Caco-2 (cell line): Measurements from ENCODE around the gene CCDC14. TPM values are rescaled to one million over a fixed set of nuclear protein-coding genes. Genes with fewer than 3 reads are reported as not detected.

Experiments used
- BruUV-seq: library from RNA; stranded (reverse); fragments of 400-500 nt; replicated peaks from 2 replicates; lab custom pipeline; 2021; lab: Mats Ljungman, UMichigan
- CTCF ChIA-PET: fragments of 300-600 bp; sonication (Branson Sonifier 250); formaldehyde crosslinking; loops from one replicate; lab custom pipeline; 2022; ENCODE audit warnings: antibody characterized with exemption; lab: Charles Lee
- POLR2A ChIA-PET: fragments of 300-600 bp; sonication (Branson Sonifier 250); formaldehyde crosslinking; loops from one replicate; lab custom pipeline; 2022; ENCODE audit warnings: antibody characterized with exemption; lab: Charles Lee
- DNase-seq, 2 experiments: peaks; one replicate each; pipeline versions ENCODE4 v3.0.0 to v3.0.0-alpha.2; 2020 to 2022
- H3K27me3 ChIP-seq: replicated peaks from 2 replicates; pipeline ENCODE4 v1.6.0; 2011; ENCODE audit warnings: low read length; ENCODE audit not compliant: control insufficient read depth, insufficient read depth
- H3K36me3 ChIP-seq: 2 replicates; pipeline ENCODE4 v1.5.1; 2011; ENCODE audit warnings: low read length; ENCODE audit not compliant: control insufficient read depth, insufficient read depth
- H3K4me1 ChIP-seq: fragments of 250-450 bp; sonication (Bioruptor Pico); 2 replicates; pipeline ENCODE4 v1.5.1; 2020; ENCODE audit warnings: mild to moderate bottlenecking
- H3K4me3 ChIP-seq: 2 replicates; pipeline ENCODE4 v1.5.1; 2011; ENCODE audit warnings: low read depth, mild to moderate bottlenecking, control low read depth, low read length
- H3K9me3 ChIP-seq: fragments of 250-450 bp; sonication (Bioruptor Pico); 2 replicates; pipeline ENCODE4 v1.5.1; 2020; ENCODE audit warnings: mild to moderate bottlenecking, moderate library complexity
- H3K27ac Mint-ChIP-seq: one replicate; pipeline ENCODE4 v1.8.0; 2022; ENCODE audit warnings: mixed read lengths; ENCODE audit not compliant: unreplicated experiment
- H3K27me3 Mint-ChIP-seq: one replicate; pipeline ENCODE4 v1.8.0; 2022; ENCODE audit warnings: mixed read lengths; ENCODE audit not compliant: insufficient read depth, unreplicated experiment
- H3K36me3 Mint-ChIP-seq: one replicate; pipeline ENCODE4 v1.8.0; 2022; ENCODE audit warnings: mild to moderate bottlenecking, mixed read lengths; ENCODE audit not compliant: insufficient read depth, unreplicated experiment
- H3K4me1 Mint-ChIP-seq: one replicate; pipeline ENCODE4 v1.8.0; 2022; ENCODE audit warnings: low read depth, mixed read lengths; ENCODE audit not compliant: unreplicated experiment
- H3K4me3 Mint-ChIP-seq: one replicate; pipeline ENCODE4 v1.8.0; 2022; ENCODE audit warnings: mild to moderate bottlenecking, moderate library complexity, mixed read lengths; ENCODE audit not compliant: unreplicated experiment
- H3K9me3 Mint-ChIP-seq: one replicate; pipeline ENCODE4 v1.8.0; 2022; ENCODE audit warnings: mixed read lengths; ENCODE audit not compliant: unreplicated experiment
- intact Hi-C: fragments of 100-400 bp; cut with micrococcal nuclease; formaldehyde crosslinking; loops from one replicate; pipeline ENCODE4 v1.10.0; 2022; ENCODE audit not compliant: unreplicated experiment
- total RNA-seq: library from RNA; stranded (reverse); gene quantifications from 2 replicates; pipeline ENCODE4 v1.2.3, GENCODE V29; 2022
- TF ChIP-seq, protein P1 (sequence below), 2 experiments: fragments of 200-600 bp in 1 of 2; IDR thresholded peaks; 1 replicate in 1 of 2; 2 replicates in 1 of 2; pipeline versions ENCODE4 v1.5.1 to v1.8.0; 2011 to 2022; ENCODE audit warnings: antibody characterized with exemption in 1 of 2, control low read depth in 1 of 2, inconsistent platforms in 1 of 2, low read depth in 1 of 2, low read length in 1 of 2, mild to moderate bottlenecking in 1 of 2, moderate library complexity in 1 of 2; ENCODE audit not compliant: insufficient read depth in 1 of 2, severe bottlenecking in 1 of 2, unreplicated experiment in 1 of 2

Gene CCDC14
- total RNA-seq, 1 experiment from 2014 or later, result 43.5 TPM

DNA sequence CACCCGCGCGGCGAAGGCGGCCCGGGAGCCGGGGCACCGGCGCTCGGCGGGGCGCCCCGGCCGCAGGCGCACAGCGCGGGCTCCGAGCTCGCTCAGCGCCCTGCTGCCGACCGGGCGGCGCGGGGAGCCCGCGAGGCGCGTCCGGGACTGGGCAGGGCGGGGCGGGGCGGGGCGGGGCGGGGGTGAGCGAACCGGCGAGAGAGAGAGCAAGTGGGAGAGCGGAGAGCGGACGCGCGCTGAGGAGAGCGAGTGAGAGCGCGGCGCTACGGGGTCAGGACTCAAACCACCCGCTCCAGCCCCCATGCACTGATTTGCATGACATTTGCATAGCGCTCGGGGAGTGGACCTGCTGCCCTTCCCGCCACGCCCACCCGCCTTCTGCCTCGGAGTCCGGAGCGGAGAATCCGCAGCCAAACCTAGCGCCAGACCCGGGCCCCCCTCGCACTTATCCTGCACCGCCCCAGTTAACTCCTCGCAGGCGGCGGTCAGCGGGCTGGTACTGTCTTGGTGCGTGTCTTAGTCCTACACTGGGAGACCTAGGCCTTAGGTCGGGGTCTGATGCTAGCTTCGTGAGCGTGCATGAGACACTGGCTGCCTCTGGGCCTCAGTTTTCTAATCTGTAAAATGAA, 76.7 kb downstream of the CCDC14 start, which contains the start of gene MYLK:
MYLK (minus strand) TSS at position 130 of the 629 bp plus-strand sequence. CDS start 90,491 bp downstream, outside the sequence.
- TF ChIP-seq, protein P1, sequence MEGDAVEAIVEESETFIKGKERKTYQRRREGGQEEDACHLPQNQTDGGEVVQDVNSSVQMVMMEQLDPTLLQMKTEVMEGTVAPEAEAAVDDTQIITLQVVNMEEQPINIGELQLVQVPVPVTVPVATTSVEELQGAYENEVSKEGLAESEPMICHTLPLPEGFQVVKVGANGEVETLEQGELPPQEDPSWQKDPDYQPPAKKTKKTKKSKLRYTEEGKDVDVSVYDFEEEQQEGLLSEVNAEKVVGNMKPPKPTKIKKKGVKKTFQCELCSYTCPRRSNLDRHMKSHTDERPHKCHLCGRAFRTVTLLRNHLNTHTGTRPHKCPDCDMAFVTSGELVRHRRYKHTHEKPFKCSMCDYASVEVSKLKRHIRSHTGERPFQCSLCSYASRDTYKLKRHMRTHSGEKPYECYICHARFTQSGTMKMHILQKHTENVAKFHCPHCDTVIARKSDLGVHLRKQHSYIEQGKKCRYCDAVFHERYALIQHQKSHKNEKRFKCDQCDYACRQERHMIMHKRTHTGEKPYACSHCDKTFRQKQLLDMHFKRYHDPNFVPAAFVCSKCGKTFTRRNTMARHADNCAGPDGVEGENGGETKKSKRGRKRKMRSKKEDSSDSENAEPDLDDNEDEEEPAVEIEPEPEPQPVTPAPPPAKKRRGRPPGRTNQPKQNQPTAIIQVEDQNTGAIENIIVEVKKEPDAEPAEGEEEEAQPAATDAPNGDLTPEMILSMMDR (IDR thresholded peaks at IDR 0.05; ENCODE audit: insufficient read depth in 1 of 2, low read depth in 1 of 2, low read length in 1 of 2, severe bottlenecking in 1 of 2, unreplicated experiment in 1 of 2), result no peak
- Histone ChIP-seq H3K4me1 (no peaks in the 10 kb centered on the region), H3K27me3 (no peaks in the 10 kb centered on the region), H3K9me3 (no peaks in the 10 kb centered on the region), H3K4me3 (peak within 1 kb of the TSS; percentile 51), H3K36me3 (no peaks in the 10 kb centered on the region)
- no peaks in the 10 kb centered on the region for H3K9me3 Mint-ChIP-seq
- H3K27me3 Mint-ChIP-seq, result peaks cover 4% of the 10 kb centered on the region
- no peaks in the 10 kb centered on the region for H3K4me1 Mint-ChIP-seq
- DNase-seq, result peak; percentile 88 to 93
- POLR2A ChIA-PET, result interaction anchor here (0.6 kb wide), 2 partner anchors 75 to 130 kb away, joined by 3 to 4 read pairs; no protein-coding TSS in a partner anchor
- H3K27ac Mint-ChIP-seq, result no peak within 1 kb of the TSS
- intact Hi-C loops, result no loop called here
- no peaks in the 10 kb centered on the region for H3K36me3 Mint-ChIP-seq
- H3K4me3 Mint-ChIP-seq, result peak within 1 kb of the TSS; percentile 72
- CTCF ChIA-PET, result interaction anchor here (1.1 to 1.3 kb wide), 2 partner anchors 9 to 23 kb away, joined by 3 to 6 read pairs; no protein-coding TSS in a partner anchor
- BruUV-seq, result no TSS peak

DNA sequence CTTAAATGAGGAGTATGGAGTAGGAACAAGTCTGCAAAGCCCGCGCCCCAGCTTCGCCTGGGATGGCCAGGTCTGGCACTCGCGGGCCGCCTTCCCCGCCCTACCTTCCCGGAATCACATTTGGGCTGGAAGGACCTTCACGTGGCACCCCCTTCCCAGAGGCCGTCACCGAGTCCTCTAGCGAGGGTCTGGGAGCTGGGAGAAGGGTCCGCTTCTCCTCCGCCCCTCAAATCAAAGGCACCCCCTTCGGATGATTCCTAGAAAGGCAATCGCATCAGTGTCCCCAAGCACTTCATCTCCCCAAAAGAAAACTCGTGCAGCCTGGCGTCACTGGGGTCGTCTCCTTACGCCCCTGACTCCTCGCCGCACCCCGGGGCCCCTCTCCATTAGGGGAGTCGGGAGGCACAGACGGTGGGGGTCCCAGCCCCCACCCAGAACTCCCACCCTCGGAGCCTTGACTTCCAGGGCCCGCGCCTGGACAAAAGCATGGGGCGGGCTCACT, 77.3 kb downstream of the CCDC14 start:
- H3K4me3 ChIP-seq, result peak overlapping the region; percentile 50
- no peaks in the 10 kb centered on the region for H3K9me3 ChIP-seq
- Mint-ChIP-seq H3K27ac (no peak overlapping the region), H3K27me3 (peaks cover 4% of the 10 kb centered on the region), H3K4me3 (peak overlapping the region; percentile 72), H3K36me3 (no peaks in the 10 kb centered on the region), H3K9me3 (no peaks in the 10 kb centered on the region), H3K4me1 (no peaks in the 10 kb centered on the region)
- intact Hi-C loops, result no loop called here
- TF ChIP-seq, protein P1 (IDR thresholded peaks at IDR 0.05; ENCODE audit: insufficient read depth in 1 of 2, low read depth in 1 of 2, low read length in 1 of 2, severe bottlenecking in 1 of 2, unreplicated experiment in 1 of 2), result no peak
- no peaks in the 10 kb centered on the region for H3K36me3 ChIP-seq
- H3K27me3 ChIP-seq, result no peaks in the 10 kb centered on the region
- no peaks in the 10 kb centered on the region for H3K4me1 ChIP-seq
- ChIA-PET CTCF (interaction anchor here (0.7 to 1.3 kb wide), 3 partner anchors 10 to 81 kb away, joined by 3 to 6 read pairs (median 3); no protein-coding TSS in a partner anchor), POLR2A (interaction anchor here (0.6 kb wide), 2 partner anchors 74 to 129 kb away, joined by 3 to 4 read pairs; no protein-coding TSS in a partner anchor)
- DNase-seq, result no peak
- BruUV-seq, result no TSS peak

DNA sequence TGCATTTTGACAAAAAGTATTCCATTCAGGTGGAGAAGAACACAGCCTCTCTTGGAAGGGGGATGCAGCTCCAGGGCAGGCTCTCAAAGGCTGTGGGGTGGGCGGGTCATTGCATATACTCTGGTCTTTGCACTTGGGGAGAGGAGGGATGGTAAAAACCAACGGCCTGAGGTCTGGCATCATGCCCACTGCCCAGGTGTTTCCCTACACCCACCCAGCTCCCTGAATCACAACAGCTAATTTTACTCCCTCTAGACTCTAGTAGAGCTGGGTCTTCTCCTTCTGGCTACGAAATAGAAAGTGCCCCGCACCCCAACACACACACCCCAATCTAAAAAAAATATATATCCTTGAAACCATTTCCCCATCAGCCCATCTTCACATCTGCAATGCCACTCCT, 77.9 kb downstream of the CCDC14 start:
- no peak for DNase-seq
- ChIA-PET POLR2A (no interaction called here), CTCF (interaction anchor here (0.7 to 1.3 kb wide), 3 partner anchors 10 to 80 kb away, joined by 3 to 6 read pairs (median 3); no protein-coding TSS in a partner anchor)
- H3K4me3 Mint-ChIP-seq, result peak overlapping the region; percentile 72
- no peaks in the 10 kb centered on the region for H3K4me1 ChIP-seq
- intact Hi-C loops, result no loop called here
- H3K4me1 Mint-ChIP-seq, result no peaks in the 10 kb centered on the region
- no peak overlapping the region for H3K27ac Mint-ChIP-seq
- peaks cover 4% of the 10 kb centered on the region for H3K27me3 Mint-ChIP-seq
- H3K9me3 ChIP-seq, result no peaks in the 10 kb centered on the region
- no peaks in the 10 kb centered on the region for H3K36me3 Mint-ChIP-seq
- BruUV-seq, result no TSS peak
- peak overlapping the region; percentile 50; the same call in 1 of the 2 replicates for H3K4me3 ChIP-seq
- no peaks in the 10 kb centered on the region for H3K27me3 ChIP-seq
- no peaks in the 10 kb centered on the region for H3K36me3 ChIP-seq
- TF ChIP-seq, protein P1 (IDR thresholded peaks at IDR 0.05; ENCODE audit: insufficient read depth in 1 of 2, low read depth in 1 of 2, low read length in 1 of 2, severe bottlenecking in 1 of 2, unreplicated experiment in 1 of 2), result no peak
- H3K9me3 Mint-ChIP-seq, result no peaks in the 10 kb centered on the region
